Measurements from ENCODE around the gene LRRC10. TPM values are rescaled to one million over a fixed set of nuclear protein-coding genes. Genes with fewer than 3 reads are reported as not detected.

LRRC10 gene
- total RNA-seq, 4 donors from 2014 or later: not detected

DNA sequence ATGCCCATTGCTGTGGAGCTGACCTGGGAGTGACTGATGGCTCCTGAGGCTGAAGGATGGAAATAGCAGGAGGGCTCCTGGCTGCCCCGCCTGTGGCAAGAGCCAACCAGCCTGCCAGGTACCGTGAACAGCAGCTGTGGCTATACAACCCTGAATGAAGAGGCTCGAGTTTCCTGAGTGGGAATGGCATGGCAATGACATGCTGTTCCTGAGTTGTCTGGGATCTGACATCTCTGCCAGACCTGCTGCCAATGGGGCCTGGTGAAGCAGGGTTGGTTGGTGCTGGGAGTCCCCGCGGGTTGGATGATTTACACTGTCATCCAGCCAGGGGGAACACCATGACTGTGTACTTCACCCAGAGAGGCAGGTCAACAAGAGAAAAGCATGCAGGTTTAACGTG, 31.8 kb upstream of the LRRC10 start:
- intact Hi-C loops (cut with DNase I; ENCODE audit: low total_unique reads) (no loop called here), in situ Hi-C loops (cut with MboI; ENCODE audit: low pct_ligation_motif_present in 1 of 4, low pct_unique_long_range_greater_than_20kb in 1 of 4, low sequenced_read_pairs in 3 of 4) (no loop called here)
- no peak for TF ChIP-seq POLR2AphosphoS5 (IDR thresholded peaks at IDR 0.05)
- TF ChIP-seq EP300 (IDR thresholded peaks at IDR 0.05; ENCODE audit: low read depth): no peak
- TF ChIP-seq, protein P1, sequence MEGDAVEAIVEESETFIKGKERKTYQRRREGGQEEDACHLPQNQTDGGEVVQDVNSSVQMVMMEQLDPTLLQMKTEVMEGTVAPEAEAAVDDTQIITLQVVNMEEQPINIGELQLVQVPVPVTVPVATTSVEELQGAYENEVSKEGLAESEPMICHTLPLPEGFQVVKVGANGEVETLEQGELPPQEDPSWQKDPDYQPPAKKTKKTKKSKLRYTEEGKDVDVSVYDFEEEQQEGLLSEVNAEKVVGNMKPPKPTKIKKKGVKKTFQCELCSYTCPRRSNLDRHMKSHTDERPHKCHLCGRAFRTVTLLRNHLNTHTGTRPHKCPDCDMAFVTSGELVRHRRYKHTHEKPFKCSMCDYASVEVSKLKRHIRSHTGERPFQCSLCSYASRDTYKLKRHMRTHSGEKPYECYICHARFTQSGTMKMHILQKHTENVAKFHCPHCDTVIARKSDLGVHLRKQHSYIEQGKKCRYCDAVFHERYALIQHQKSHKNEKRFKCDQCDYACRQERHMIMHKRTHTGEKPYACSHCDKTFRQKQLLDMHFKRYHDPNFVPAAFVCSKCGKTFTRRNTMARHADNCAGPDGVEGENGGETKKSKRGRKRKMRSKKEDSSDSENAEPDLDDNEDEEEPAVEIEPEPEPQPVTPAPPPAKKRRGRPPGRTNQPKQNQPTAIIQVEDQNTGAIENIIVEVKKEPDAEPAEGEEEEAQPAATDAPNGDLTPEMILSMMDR (IDR thresholded peaks at IDR 0.05): no peak
- TF ChIP-seq POLR2A (IDR thresholded peaks at IDR 0.05): no peak
- Histone ChIP-seq H3K9me3 (no peaks in the 10 kb centered on the region), H3K36me3 (no peaks in the 10 kb centered on the region), H3K27me3 (no peaks in the 10 kb centered on the region), H3K27ac (no peak overlapping the region), H3K4me1 (no peaks in the 10 kb centered on the region), H3K4me3 (no peak overlapping the region)
- 82% methylated on average over 6 of the region's 6 CpGs; no CpG with 5 or more reads in 1 of the 2 donors for WGBS, 2 donors (ENCODE audit: low coverage in 1 of 2)
- DNase-seq: no peak

DNA sequence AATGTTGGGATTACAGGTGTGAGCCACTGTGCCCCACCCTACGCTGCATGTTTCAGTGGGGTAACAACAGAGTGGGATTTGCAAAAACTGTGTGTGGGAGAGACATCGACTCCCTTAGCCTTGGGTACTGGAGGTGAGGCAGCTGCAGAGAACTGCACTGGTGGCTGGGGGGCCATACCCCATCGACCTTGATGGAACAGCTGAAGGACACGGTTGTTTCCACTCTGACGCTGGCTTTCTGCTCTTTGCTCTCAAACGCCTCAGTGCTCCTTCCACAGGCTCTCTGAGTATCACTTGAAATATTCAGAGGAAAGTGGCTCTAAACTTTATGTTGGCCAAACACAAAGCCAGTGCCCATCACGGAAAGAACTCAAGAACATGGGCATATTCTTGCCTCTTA, 30.8 kb upstream of the LRRC10 start:
- Histone ChIP-seq H3K9me3 (no peaks in the 10 kb centered on the region), H3K36me3 (no peaks in the 10 kb centered on the region), H3K4me3 (no peak overlapping the region), H3K27ac (no peak overlapping the region), H3K27me3 (no peaks in the 10 kb centered on the region), H3K4me1 (no peaks in the 10 kb centered on the region)
- DNase-seq: no peak
- 94 to 100% methylated on average over 2 to 7 of the region's 7 CpGs for WGBS, 2 donors (ENCODE audit: low coverage in 1 of 2)
- in situ Hi-C loops (cut with MboI; ENCODE audit: low pct_ligation_motif_present in 1 of 4, low pct_unique_long_range_greater_than_20kb in 1 of 4, low sequenced_read_pairs in 3 of 4) (no loop called here), intact Hi-C loops (cut with DNase I; ENCODE audit: low total_unique reads) (no loop called here)
- TF ChIP-seq EP300 (IDR thresholded peaks at IDR 0.05; ENCODE audit: low read depth) (no peak), POLR2AphosphoS5 (IDR thresholded peaks at IDR 0.05) (no peak)

DNA sequence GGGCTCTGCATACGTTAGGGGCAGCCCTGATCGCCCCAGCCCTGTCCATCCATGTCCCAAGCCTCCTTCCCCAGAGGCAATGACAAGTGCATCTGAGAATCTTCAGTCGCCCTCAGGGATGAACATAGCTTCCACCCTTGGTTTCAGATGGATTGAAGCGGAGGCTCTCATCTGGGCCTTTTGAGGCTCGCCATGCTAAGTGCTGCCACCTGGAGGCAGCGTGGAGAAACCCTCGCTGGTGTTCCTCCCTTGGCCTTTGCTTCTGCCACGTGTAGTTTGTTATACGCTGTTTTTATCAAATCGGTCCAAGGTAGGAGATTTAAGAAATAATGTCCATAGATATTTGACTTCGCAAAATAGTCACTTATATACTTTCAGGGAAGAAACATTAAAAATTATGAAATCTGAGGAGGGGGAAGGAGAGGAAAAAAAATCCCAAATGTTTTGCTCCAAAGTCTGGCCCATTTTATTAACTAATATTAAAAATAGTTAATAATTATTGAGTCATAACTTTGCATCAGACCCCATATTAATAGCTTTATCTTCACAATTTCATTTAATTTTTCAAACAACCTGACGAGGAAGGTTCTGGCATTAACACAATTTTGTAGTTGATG, 28.8 kb upstream of the LRRC10 start:
- H3K36me3 ChIP-seq: no peaks in the 10 kb centered on the region
- intact Hi-C loops (cut with DNase I; ENCODE audit: low total_unique reads) (loop anchor here (5.0 kb wide), 1 partner anchor 282 kb away; the partner anchor contains the start of gene YEATS4), in situ Hi-C loops (cut with MboI; ENCODE audit: low pct_ligation_motif_present in 1 of 4, low pct_unique_long_range_greater_than_20kb in 1 of 4, low sequenced_read_pairs in 3 of 4) (loop anchor here in 1 of 4 donors (10.0 kb wide), 1 partner anchor 285 kb away; the partner anchor contains the start of gene YEATS4)
- no peak overlapping the region for H3K4me3 ChIP-seq
- no peak overlapping the region for H3K27ac ChIP-seq
- WGBS, 2 donors (ENCODE audit: low coverage in 1 of 2): 21 to 22% methylated on average over 6 to 12 of the region's 12 CpGs
- no peaks in the 10 kb centered on the region for H3K4me1 ChIP-seq
- H3K9me3 ChIP-seq: no peaks in the 10 kb centered on the region
- TF ChIP-seq, protein P1 (IDR thresholded peaks at IDR 0.05): peak; percentile 66 to 87 (median 84)
- no peak for TF ChIP-seq POLR2AphosphoS5 (IDR thresholded peaks at IDR 0.05)
- H3K27me3 ChIP-seq: no peaks in the 10 kb centered on the region
- peak; percentile 66 for DNase-seq

DNA sequence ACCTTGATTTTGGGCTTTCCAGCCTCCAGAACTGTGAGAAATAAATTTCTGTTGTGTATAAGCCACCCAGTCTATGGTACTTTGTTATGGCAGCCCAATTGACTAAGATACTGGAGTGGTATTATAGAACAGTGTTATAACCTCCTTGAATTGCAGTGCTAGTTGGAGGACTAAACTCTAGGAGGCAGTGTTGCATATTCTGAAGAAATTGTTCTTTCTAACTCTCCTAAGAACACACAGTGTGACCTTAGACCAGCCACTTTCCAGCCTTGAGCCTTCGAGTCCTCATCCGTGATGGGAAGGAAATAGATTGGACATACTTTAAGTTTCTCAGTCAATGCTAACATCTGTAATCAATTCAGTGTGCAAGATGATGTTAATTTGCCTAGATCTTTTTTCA, 22.4 kb upstream of the LRRC10 start:
- intact Hi-C loops (cut with DNase I; ENCODE audit: low total_unique reads): no loop called here
- DNase-seq: no peak
- no peaks in the 10 kb centered on the region for H3K4me1 ChIP-seq
- H3K27ac ChIP-seq: no peak overlapping the region
- WGBS, 2 donors (ENCODE audit: low coverage in 1 of 2): 94 to 100% methylated on average over 2 of the region's 2 CpGs
- H3K36me3 ChIP-seq: no peaks in the 10 kb centered on the region
- TF ChIP-seq, protein P1 (IDR thresholded peaks at IDR 0.05): no peak
- TF ChIP-seq POLR2A (IDR thresholded peaks at IDR 0.05) (no peak), EP300 (IDR thresholded peaks at IDR 0.05; ENCODE audit: low read depth) (no peak), POLR2AphosphoS5 (IDR thresholded peaks at IDR 0.05) (no peak)
- no peaks in the 10 kb centered on the region for H3K27me3 ChIP-seq
- in situ Hi-C loops (cut with MboI; ENCODE audit: low pct_ligation_motif_present in 1 of 4, low pct_unique_long_range_greater_than_20kb in 1 of 4, low sequenced_read_pairs in 3 of 4): loop anchor here in 1 of 4 donors (10.0 kb wide), 1 partner anchor 278 kb away; the partner anchor contains the start of gene YEATS4
- H3K9me3 ChIP-seq: no peaks in the 10 kb centered on the region
- H3K4me3 ChIP-seq: no peak overlapping the region
